HCT116 (cell line): ENCODE data around the gene TRPM3. TPM values are rescaled to one million over a fixed set of nuclear protein-coding genes. Genes with fewer than 3 reads are reported as not detected.

Experiments used
- ATAC-seq: fragments of 200-7000 bp; cut with Tn5 transposase; 2 replicates; pipeline ENCODE4 v1.9.1; 2020; ENCODE audit warnings: mild to moderate bottlenecking, moderate library complexity
- BruUV-seq: library from RNA; stranded (reverse); fragments of 400-500 nt; replicated peaks from 2 replicates; lab custom pipeline; 2021; lab: Mats Ljungman, UMichigan
- CTCF ChIA-PET: fragments of 300-600 bp; sonication (Branson Sonifier 250); formaldehyde crosslinking; loops from one replicate; lab custom pipeline; 2021; ENCODE audit warnings: antibody characterized with exemption; lab: Charles Lee
- POLR2A ChIA-PET: fragments of 300-600, 350-600 bp; sonication (Branson Sonifier 250); formaldehyde crosslinking; loops from one replicate; lab custom pipeline; 2021; ENCODE audit warnings: antibody characterized with exemption; lab: Charles Lee
- RAD21 ChIA-PET, 2 experiments: fragments of 300-600 bp; sonication (Branson Sonifier 250); formaldehyde crosslinking; loops; one replicate each; lab custom pipeline; 2023; ENCODE audit warnings: low total read pairs in 2 of 2; ENCODE audit not compliant: uncharacterized antibody in 2 of 2, unreplicated experiment in 2 of 2, low non-redundant PET in 1 of 2; lab: Charles Lee
- DNase-seq: peaks from one replicate; pipeline ENCODE4 v3.0.0-alpha.2; 2010; ENCODE audit warnings: low read depth, low spot score
- H2AFZ ChIP-seq: fragments of 200-600 bp; shearing (Covaris generic), sonication (generic); 2 replicates; pipeline ENCODE4 v1.6.1; 2017; ENCODE audit warnings: low read depth, mixed run types, mixed read lengths, antibody characterized with exemption, low read length; ENCODE audit not compliant: poor library complexity, severe bottlenecking
- H3K27ac ChIP-seq: 2 replicates; pipeline ENCODE4 v1.5.1; 2012; ENCODE audit warnings: low read depth, low read length
- H3K27me3 ChIP-seq: fragments of 200-600 bp; sonication (generic); 2 replicates; pipeline ENCODE4 v1.6.1; 2016; ENCODE audit warnings: mixed run types, low read length, mixed read lengths; ENCODE audit not compliant: insufficient read depth
- H3K36me3 ChIP-seq, 2 experiments: fragments of 200-500 bp in 1 of 2; fragments of 200-600 bp in 1 of 2; sonication (Bioruptor generic) in 1 of 2; sonication (generic) in 1 of 2; 2 replicates each; pipeline versions ENCODE4 v1.5.1 to v1.6.1; 2014 to 2016; ENCODE audit warnings: low read length in 2 of 2, inconsistent platforms in 1 of 2, mixed read lengths in 1 of 2, mixed run types in 1 of 2; ENCODE audit not compliant: insufficient read depth in 2 of 2, control insufficient read depth in 1 of 2
- H3K4me1 ChIP-seq, 2 experiments: fragments of 200-600 bp in 1 of 2; sonication (generic) in 1 of 2; 2 replicates each; pipeline versions ENCODE4 v1.5.1 to v1.6.1; 2012 to 2017; ENCODE audit warnings: low read length in 2 of 2, inconsistent platforms in 1 of 2, mild to moderate bottlenecking in 1 of 2, mixed read lengths in 1 of 2, mixed run types in 1 of 2, moderate library complexity in 1 of 2; ENCODE audit not compliant: insufficient read depth in 2 of 2, control insufficient read depth in 1 of 2
- H3K4me2 ChIP-seq: fragments of 200-600 bp; sonication (generic); 2 replicates; pipeline ENCODE4 v1.6.1; 2017; ENCODE audit warnings: mixed run types, low read length, mixed read lengths
- H3K4me3 ChIP-seq, 2 experiments: fragments of 200-600 bp in 1 of 2; sonication (generic) in 1 of 2; replicated peaks in 1 of 2; 2 replicates each; pipeline ENCODE4 v1.5.1; 2011 to 2016; ENCODE audit warnings: low read length in 2 of 2, control low read depth in 1 of 2, low read depth in 1 of 2, mild to moderate bottlenecking in 1 of 2, mixed read lengths in 1 of 2, mixed run types in 1 of 2
- H3K79me2 ChIP-seq: fragments of 200-600 bp; sonication (generic); 2 replicates; pipeline ENCODE4 v1.6.1; 2017; ENCODE audit warnings: mild to moderate bottlenecking, mixed run types, low read length, moderate library complexity, mixed read lengths; ENCODE audit not compliant: insufficient read depth
- H3K9ac ChIP-seq: fragments of 200-600 bp; sonication (generic); 2 replicates; pipeline ENCODE4 v1.6.1; 2016; ENCODE audit warnings: low read length, mixed read lengths
- H3K9me2 ChIP-seq: fragments of 200-600 bp; sonication (generic), shearing (Covaris generic); 2 replicates; pipeline ENCODE4 v1.6.1; 2017; ENCODE audit warnings: mixed run types, mild to moderate bottlenecking, moderate library complexity; ENCODE audit not compliant: insufficient read depth
- H3K9me3 ChIP-seq, 2 experiments: fragments of 200-500 bp in 1 of 2; fragments of 200-600 bp in 1 of 2; sonication (Bioruptor generic) in 1 of 2; sonication (generic) in 1 of 2; 2 replicates each; pipeline ENCODE4 v1.6.1; 2014 to 2017; ENCODE audit warnings: low read length in 2 of 2, mixed read lengths in 2 of 2, inconsistent platforms in 1 of 2, low read depth in 1 of 2, mild to moderate bottlenecking in 1 of 2, mixed run types in 1 of 2, moderate library complexity in 1 of 2; ENCODE audit not compliant: control insufficient read depth in 1 of 2, insufficient read depth in 1 of 2
- H4K20me1 ChIP-seq: fragments of 200-600 bp; sonication (generic), shearing (Covaris generic); 2 replicates; pipeline ENCODE4 v1.6.1; 2017; ENCODE audit warnings: mixed run types, mild to moderate bottlenecking, moderate library complexity; ENCODE audit not compliant: insufficient read depth
- CBX3 ChIP-seq: IDR thresholded peaks from 2 replicates; pipeline ENCODE4 v1.6.1; 2012; ENCODE audit warnings: low read depth
- CEBPB ChIP-seq: IDR thresholded peaks from 2 replicates; pipeline ENCODE4 v1.6.1; 2012; ENCODE audit warnings: low read depth
- CTCF ChIP-seq, 3 experiments: fragments of 200-600 bp in 1 of 3; sonication (generic) in 1 of 3; IDR thresholded peaks in 2 of 3; conservative IDR thresholded peaks in 1 of 3; 2 replicates each; pipeline ENCODE4 v1.5.1; 2012 to 2017; ENCODE audit warnings: low read depth in 2 of 3, low read length in 2 of 3, antibody characterized with exemption in 1 of 3, borderline replicate concordance in 1 of 3, control low read depth in 1 of 3, mild to moderate bottlenecking in 1 of 3, mixed read lengths in 1 of 3, mixed run types in 1 of 3, moderate library complexity in 1 of 3; ENCODE audit not compliant: insufficient read depth in 1 of 3
- ELF1 ChIP-seq: IDR thresholded peaks from 2 replicates; pipeline ENCODE4 v1.6.1; 2012; ENCODE audit warnings: low read depth, borderline replicate concordance
- POLR2A ChIP-seq: IDR thresholded peaks from 2 replicates; pipeline ENCODE4 v1.7.0; 2011; ENCODE audit warnings: borderline replicate concordance; ENCODE audit not compliant: insufficient read depth, insufficient read length; ENCODE audit errors: extremely low read depth
- REST ChIP-seq: IDR thresholded peaks from 2 replicates; pipeline ENCODE4 v1.6.1; 2012; ENCODE audit warnings: low read depth
- SIN3A ChIP-seq: IDR thresholded peaks from 2 replicates; pipeline ENCODE4 v1.6.1; 2012; ENCODE audit warnings: low read depth
- SP1 ChIP-seq: IDR thresholded peaks from 2 replicates; pipeline ENCODE4 v1.6.1; 2012; ENCODE audit warnings: low read depth
- SRF ChIP-seq: IDR thresholded peaks from 2 replicates; pipeline ENCODE4 v1.6.1; 2012; ENCODE audit warnings: low read depth
- ZFX ChIP-seq: fragments of 450-650 bp; IDR thresholded peaks from 2 replicates; pipeline ENCODE4 v1.6.1; 2017
- intact Hi-C: fragments of 100-400 bp; cut with micrococcal nuclease; formaldehyde crosslinking; loops from 2 replicates; pipeline ENCODE4 v1.10.0; 2022
- total RNA-seq: library from RNA; stranded (reverse); gene quantifications from one replicate; pipeline ENCODE4 v1.2.1, GENCODE V29; 2021; ENCODE audit not compliant: unreplicated experiment

The TRPM3 gene
- total RNA-seq, 1 experiment from 2014 or later: not detected

DNA sequence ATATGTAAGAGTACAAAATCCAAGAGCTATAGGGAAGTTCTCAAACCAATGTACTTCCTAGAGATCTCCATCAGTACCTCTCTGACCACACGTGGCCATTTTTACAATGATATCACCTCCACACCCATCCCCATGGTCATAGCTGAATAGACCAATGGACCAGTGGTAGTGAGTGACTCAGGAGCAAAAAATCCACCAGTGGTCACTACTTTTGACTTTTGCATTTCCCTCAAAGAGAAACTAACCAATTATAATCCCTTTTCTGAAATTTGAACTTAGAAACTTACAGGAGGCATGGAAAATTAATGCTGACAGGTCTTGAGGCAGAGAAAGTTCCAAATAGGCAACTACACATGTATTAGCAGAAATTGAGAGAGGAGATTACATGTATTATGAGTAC is 238.4 kb downstream of the TRPM3 start:
- CTCF ChIA-PET: no interaction called here
- H3K27ac ChIP-seq: no peak overlapping the region
- no peak overlapping the region for H2AFZ ChIP-seq
- BruUV-seq: no TSS peak
- H3K9me3 ChIP-seq: no peaks in the 10 kb centered on the region
- DNase-seq (no peak), ATAC-seq (no peak)
- no peaks in the 10 kb centered on the region for H3K36me3 ChIP-seq
- H3K9me2 ChIP-seq: no peaks in the 10 kb centered on the region
- RAD21 ChIA-PET: no interaction called here
- no peaks in the 10 kb centered on the region for H3K4me1 ChIP-seq
- no peak overlapping the region for H3K9ac ChIP-seq
- intact Hi-C loops: no loop called here
- POLR2A ChIA-PET: no interaction called here
- no peaks in the 10 kb centered on the region for H4K20me1 ChIP-seq
- TF ChIP-seq SRF: no peak
- no peak for TF ChIP-seq SP1
- no peak overlapping the region for H3K4me3 ChIP-seq
- H3K4me2 ChIP-seq: no peak overlapping the region
- H3K79me2 ChIP-seq: no peaks in the 10 kb centered on the region
- peaks cover 29% of the 10 kb centered on the region for H3K27me3 ChIP-seq

DNA sequence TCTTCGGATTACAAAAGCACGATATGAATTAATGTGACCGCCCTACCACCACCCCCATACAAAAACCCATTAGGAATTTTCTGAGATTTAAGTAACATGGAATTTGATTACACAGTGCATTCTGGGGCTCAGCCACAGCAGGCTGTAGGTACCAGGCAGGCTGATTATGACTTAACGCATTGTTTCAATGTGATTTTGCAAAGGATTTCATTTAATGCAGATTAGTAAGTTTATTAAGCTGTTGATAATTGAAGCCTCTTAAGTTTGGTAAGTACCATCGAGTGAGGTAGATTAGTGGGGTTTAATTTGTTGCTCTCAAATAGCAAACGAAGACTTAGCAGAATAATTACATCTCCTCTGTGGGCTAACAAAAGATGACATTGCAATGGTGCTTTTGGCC is 240.1 kb downstream of the TRPM3 start:
- H3K9me2 ChIP-seq: no peaks in the 10 kb centered on the region
- no peak overlapping the region for H3K4me3 ChIP-seq
- no peak overlapping the region for H3K4me2 ChIP-seq
- no peak for ATAC-seq
- no peak overlapping the region for H3K9ac ChIP-seq
- no peaks in the 10 kb centered on the region for H3K4me1 ChIP-seq
- BruUV-seq: no TSS peak
- TF ChIP-seq CBX3: no peak
- no peak for TF ChIP-seq ZFX
- no peak for TF ChIP-seq POLR2A
- no peak for TF ChIP-seq ELF1
- no peak for TF ChIP-seq SIN3A
- TF ChIP-seq SP1: no peak
- TF ChIP-seq REST: no peak
- no peak for TF ChIP-seq CTCF (IDR thresholded peaks at IDR 0.05 in 2 of 3, conservative IDR thresholded peaks at IDR 0.05 in 1 of 3; ENCODE audit: borderline replicate concordance in 1 of 3, insufficient read depth in 1 of 3, low read depth in 2 of 3, low read length in 2 of 3)
- no peak for TF ChIP-seq CEBPB
- H3K9me3 ChIP-seq: no peaks in the 10 kb centered on the region
- no peaks in the 10 kb centered on the region for H4K20me1 ChIP-seq
- peaks cover 31% of the 10 kb centered on the region for H3K27me3 ChIP-seq
- H3K36me3 ChIP-seq: no peaks in the 10 kb centered on the region
- CTCF ChIA-PET: no interaction called here
- DNase-seq: no peak
- POLR2A ChIA-PET: no interaction called here
- H3K79me2 ChIP-seq: no peaks in the 10 kb centered on the region
- intact Hi-C loops: no loop called here
- H3K27ac ChIP-seq: no peak overlapping the region
- no peak overlapping the region for H2AFZ ChIP-seq
- RAD21 ChIA-PET: no interaction called here
